T-helper 2 cell treated with Interferon-gamma antibody and Interleukin-4, amounts not matched to agents 5 μg/mL and 100 μg/mL, for 36 hours (primary cell): ENCODE results near the gene HOXA6.

ENCODE experiments used
- DNase-seq: peaks from one replicate; pipeline ENCODE4 v3.0.0; 2021; ENCODE audit warnings: low spot score
- H3K27ac Mint-ChIP-seq: one replicate; pipeline ENCODE4 v1.8.0; 2021; ENCODE audit warnings: mild to moderate bottlenecking, mixed read lengths
- H3K27me3 Mint-ChIP-seq: one replicate; pipeline ENCODE4 v1.8.0; 2021; ENCODE audit warnings: low read depth, mixed read lengths
- H3K36me3 Mint-ChIP-seq: one replicate; pipeline ENCODE4 v1.8.0; 2021; ENCODE audit warnings: low read depth, mixed read lengths
- H3K4me1 Mint-ChIP-seq: one replicate; pipeline ENCODE4 v1.8.0; 2021; ENCODE audit warnings: low read depth, mixed read lengths
- H3K4me3 Mint-ChIP-seq: one replicate; pipeline ENCODE4 v1.8.0; 2022; ENCODE audit warnings: mild to moderate bottlenecking, moderate library complexity, mixed read lengths
- H3K9me3 Mint-ChIP-seq: one replicate; pipeline ENCODE4 v1.8.0; 2021; ENCODE audit warnings: mixed read lengths

HOXA6 gene

GRCh38 chr7:27164045-27164366 lies 16.4 kb upstream of the HOXA6 start:
- peaks cover 3% of the 10 kb centered on the region for H3K4me1 Mint-ChIP-seq
- peaks cover 2% of the 10 kb centered on the region for H3K36me3 Mint-ChIP-seq
- DNase-seq, result no peak
- no peaks in the 10 kb centered on the region for H3K9me3 Mint-ChIP-seq
- no peak overlapping the region for H3K27ac Mint-ChIP-seq
- H3K27me3 Mint-ChIP-seq, result peaks cover 85% of the 10 kb centered on the region
- H3K4me3 Mint-ChIP-seq, result no peak overlapping the region

- H3K4me1 Mint-ChIP-seq, result peaks cover under 1% of the 10 kb centered on the region
- no peak overlapping the region for H3K27ac Mint-ChIP-seq
- no peak overlapping the region for H3K4me3 Mint-ChIP-seq
- no peaks in the 10 kb centered on the region for H3K9me3 Mint-ChIP-seq
- no peaks in the 10 kb centered on the region for H3K36me3 Mint-ChIP-seq
- peaks cover 85% of the 10 kb centered on the region for H3K27me3 Mint-ChIP-seq
- DNase-seq, result no peak
These were observed 15.9 kb upstream of the HOXA6 start for GRCh38 chr7:27163288-27164044.

DNA sequence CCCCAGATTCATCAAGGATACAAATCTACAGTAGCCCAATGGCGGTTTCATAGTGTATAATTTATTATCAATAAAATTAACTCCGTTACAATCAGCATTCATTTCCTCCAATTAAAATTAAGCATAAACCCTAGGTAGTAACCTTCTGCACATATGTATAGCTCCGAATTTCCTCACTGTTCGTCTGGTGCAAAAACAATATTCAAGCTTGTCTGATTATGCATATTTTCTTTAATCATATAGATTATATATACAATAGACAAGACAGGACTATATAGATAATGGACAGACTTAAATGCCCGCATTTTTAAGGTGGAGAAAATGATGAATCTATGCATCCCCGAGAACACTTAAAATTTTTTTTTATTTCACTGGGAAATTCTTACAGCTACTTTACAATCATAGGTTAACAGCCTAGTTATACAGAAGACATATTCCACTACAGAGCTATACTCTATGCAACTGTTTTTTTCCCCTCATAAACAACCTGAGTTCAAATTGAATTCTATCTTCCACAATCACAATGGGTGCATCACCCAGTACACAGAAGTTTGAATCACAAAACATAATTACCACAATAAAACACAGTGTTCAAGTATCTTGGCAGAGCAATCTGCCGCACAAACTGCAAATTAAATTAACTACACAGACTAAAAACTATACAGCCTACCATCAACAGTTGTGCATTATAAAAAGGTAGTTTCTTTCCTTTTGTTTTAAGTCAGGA lies 15.2 kb upstream of the HOXA6 start:
- peaks cover 3% of the 10 kb centered on the region for H3K4me1 Mint-ChIP-seq
- H3K36me3 Mint-ChIP-seq, result no peaks in the 10 kb centered on the region
- no peak overlapping the region for H3K4me3 Mint-ChIP-seq
- peaks cover 85% of the 10 kb centered on the region for H3K27me3 Mint-ChIP-seq
- H3K9me3 Mint-ChIP-seq, result no peaks in the 10 kb centered on the region
- DNase-seq, result no peak
- H3K27ac Mint-ChIP-seq, result no peak overlapping the region

GRCh38 chr7:27161721-27162560 lies 14.4 kb upstream of the HOXA6 start:
- Mint-ChIP-seq H3K27ac (no peak overlapping the region), H3K9me3 (no peaks in the 10 kb centered on the region), H3K4me3 (no peak overlapping the region), H3K36me3 (no peaks in the 10 kb centered on the region), H3K27me3 (peaks cover 85% of the 10 kb centered on the region), H3K4me1 (peaks cover 4% of the 10 kb centered on the region)
- no peak for DNase-seq

DNA sequence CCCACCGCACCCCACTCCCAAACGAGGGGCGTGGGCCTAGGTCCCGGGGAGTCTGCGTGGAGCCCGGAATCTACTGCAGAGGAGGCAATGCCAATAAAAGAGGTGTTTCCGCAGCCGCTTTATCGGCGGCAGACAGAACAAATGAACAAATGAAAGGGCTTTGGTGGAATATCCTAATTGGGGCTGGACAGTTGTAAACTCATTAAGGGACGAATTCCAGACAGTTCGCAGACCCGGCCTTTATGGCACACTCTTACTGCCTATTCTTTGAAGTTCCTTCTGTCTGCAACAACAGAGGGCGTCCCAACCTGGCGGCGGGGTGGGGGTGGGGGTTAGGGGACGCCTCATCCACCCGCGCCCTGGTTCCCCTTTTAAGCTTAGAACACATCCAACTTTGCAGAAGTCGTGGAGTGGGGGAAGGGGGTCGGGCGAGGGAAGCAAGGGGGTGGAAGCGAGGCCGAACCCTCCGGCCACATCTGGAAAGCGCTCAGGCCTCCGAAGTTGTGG lies 13.7 kb upstream of the HOXA6 start:
- Mint-ChIP-seq H3K4me1 (peaks cover 4% of the 10 kb centered on the region), H3K36me3 (no peaks in the 10 kb centered on the region), H3K4me3 (peak overlapping the region; percentile 73), H3K27me3 (peaks cover 84% of the 10 kb centered on the region), H3K27ac (no peak overlapping the region), H3K9me3 (no peaks in the 10 kb centered on the region)
- no peak for DNase-seq

DNA sequence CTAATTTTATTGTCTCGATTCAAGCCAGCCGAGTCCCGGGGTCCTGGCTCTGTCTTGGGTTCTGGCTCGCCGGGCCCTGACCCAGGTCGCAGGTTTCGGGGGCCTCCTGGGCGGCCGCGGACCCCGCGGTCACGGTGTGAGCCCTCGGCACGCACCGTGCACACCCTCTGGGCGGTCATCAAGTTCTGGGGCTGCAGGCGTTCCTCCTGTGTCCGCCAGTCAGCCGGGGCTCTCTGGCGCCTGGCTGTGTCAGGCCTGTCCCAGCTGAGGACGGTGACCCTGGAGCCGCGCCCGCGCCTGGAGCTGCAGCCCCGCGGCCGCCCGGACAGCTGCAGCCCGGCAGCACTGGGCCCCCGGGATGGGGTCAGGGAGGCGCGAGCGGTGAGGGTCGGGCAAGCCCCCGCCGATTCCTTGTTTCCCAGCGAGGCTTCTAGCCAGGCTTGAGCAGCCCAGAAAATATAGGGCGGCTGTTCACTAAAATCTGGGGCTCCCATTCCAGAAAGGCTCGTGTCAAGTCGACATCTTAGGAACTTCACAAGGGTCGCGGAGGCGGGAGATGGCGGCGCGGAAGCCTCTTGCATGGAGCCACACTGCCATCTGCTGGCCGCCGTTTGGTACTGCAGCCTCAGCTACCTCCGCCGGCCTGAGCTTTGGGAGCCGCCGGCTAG lies 13.1 kb upstream of the HOXA6 start:
- H3K27ac Mint-ChIP-seq, result no peak overlapping the region
- peaks cover 4% of the 10 kb centered on the region for H3K4me1 Mint-ChIP-seq
- peaks cover 83% of the 10 kb centered on the region for H3K27me3 Mint-ChIP-seq
- no peaks in the 10 kb centered on the region for H3K9me3 Mint-ChIP-seq
- H3K4me3 Mint-ChIP-seq, result peak overlapping the region; percentile 73
- peak; percentile 66 for DNase-seq
- no peaks in the 10 kb centered on the region for H3K36me3 Mint-ChIP-seq

DNA sequence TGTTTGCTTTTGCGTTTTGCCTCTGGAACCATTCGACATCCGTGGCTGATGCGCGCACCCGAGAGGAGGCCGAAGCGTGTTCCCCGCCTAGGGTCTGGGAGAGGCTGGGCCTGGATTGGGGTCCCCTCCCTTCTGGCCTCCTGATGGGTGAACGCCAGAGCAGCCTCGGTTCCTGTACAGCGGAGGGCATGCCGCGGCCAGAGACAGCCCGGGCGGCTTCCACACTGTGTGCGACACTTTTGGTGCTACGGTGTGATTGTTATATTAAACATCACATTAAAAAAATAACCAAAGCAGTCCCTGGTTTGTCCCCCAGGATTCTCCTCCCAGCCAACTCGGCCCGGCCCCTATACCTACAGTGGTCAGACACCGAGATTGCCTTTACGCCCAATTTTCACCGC lies 12.6 kb upstream of the HOXA6 start:
- Mint-ChIP-seq H3K4me3 (peak overlapping the region; percentile 51), H3K27ac (no peak overlapping the region), H3K36me3 (no peaks in the 10 kb centered on the region), H3K27me3 (peaks cover 84% of the 10 kb centered on the region), H3K9me3 (no peaks in the 10 kb centered on the region), H3K4me1 (peaks cover 7% of the 10 kb centered on the region)
- no peak for DNase-seq

DNA sequence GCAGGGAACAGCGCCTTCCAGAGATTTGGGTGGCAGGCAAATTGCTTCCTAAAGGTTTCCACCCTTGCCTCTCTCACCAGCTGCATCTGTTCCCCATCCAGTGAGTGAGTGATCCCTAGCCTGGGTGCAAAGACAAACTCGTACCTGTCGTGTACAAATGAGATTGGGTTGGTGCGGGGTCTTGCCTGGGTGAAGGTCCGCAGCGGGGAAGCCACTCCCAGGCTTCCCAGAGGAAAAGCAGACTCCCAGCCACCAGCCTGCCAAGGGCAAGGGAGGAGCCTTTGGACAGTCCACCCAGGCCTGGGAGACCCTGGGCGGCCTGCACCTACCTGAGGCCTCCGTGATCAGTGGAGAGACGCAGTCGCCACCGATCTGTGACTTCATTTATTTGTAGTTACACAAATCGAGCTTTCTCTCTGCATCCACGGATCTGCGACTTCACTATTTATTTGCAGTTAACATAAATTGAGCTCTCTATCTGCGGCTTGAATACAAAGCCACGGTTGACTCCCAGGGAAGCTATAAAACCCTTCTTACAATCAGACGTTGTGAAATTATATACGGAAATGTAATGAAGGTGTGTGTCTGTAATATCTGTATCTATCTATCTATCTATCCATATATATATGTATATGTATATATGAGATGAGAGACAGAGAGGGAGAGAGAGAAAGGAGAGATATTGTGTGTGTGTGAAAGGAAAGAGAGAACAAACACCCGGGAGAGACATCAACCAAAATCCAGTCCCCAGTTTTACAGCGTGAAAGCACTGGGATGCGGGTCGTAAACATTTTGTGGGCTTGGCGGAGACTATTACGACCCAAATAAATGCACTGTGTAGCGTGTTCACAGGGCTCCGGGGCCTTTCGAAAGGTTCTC lies 11.9 kb upstream of the HOXA6 start:
- H3K36me3 Mint-ChIP-seq, result no peaks in the 10 kb centered on the region
- no peak overlapping the region for H3K27ac Mint-ChIP-seq
- DNase-seq, result no peak
- H3K4me1 Mint-ChIP-seq, result peaks cover 12% of the 10 kb centered on the region
- no peaks in the 10 kb centered on the region for H3K9me3 Mint-ChIP-seq
- H3K4me3 Mint-ChIP-seq, result peak overlapping the region; percentile 21
- H3K27me3 Mint-ChIP-seq, result peaks cover 86% of the 10 kb centered on the region

GRCh38 chr7:27158436-27159265 lies 11.1 kb upstream of the HOXA6 start:
- peaks cover 13% of the 10 kb centered on the region for H3K4me1 Mint-ChIP-seq

GRCh38 chr7:27157702-27158431 lies 10.3 kb upstream of the HOXA6 start:
- peak overlapping the region; percentile 22 for H3K4me3 Mint-ChIP-seq
- no peaks in the 10 kb centered on the region for H3K9me3 Mint-ChIP-seq
- DNase-seq, result no peak
- H3K27ac Mint-ChIP-seq, result peak overlapping the region; percentile 76
- H3K27me3 Mint-ChIP-seq, result peaks cover 85% of the 10 kb centered on the region
- peaks cover 13% of the 10 kb centered on the region for H3K4me1 Mint-ChIP-seq
- H3K36me3 Mint-ChIP-seq, result no peaks in the 10 kb centered on the region

More at GRCh38 chr7:27158436-27159265, 11.1 kb upstream of the HOXA6 start:
- no peaks in the 10 kb centered on the region for H3K9me3 Mint-ChIP-seq
- peaks cover 86% of the 10 kb centered on the region for H3K27me3 Mint-ChIP-seq
- DNase-seq, result no peak
- H3K27ac Mint-ChIP-seq, result peak overlapping the region; percentile 76
- H3K4me3 Mint-ChIP-seq, result peak overlapping the region; percentile 22
- no peaks in the 10 kb centered on the region for H3K36me3 Mint-ChIP-seq

DNA sequence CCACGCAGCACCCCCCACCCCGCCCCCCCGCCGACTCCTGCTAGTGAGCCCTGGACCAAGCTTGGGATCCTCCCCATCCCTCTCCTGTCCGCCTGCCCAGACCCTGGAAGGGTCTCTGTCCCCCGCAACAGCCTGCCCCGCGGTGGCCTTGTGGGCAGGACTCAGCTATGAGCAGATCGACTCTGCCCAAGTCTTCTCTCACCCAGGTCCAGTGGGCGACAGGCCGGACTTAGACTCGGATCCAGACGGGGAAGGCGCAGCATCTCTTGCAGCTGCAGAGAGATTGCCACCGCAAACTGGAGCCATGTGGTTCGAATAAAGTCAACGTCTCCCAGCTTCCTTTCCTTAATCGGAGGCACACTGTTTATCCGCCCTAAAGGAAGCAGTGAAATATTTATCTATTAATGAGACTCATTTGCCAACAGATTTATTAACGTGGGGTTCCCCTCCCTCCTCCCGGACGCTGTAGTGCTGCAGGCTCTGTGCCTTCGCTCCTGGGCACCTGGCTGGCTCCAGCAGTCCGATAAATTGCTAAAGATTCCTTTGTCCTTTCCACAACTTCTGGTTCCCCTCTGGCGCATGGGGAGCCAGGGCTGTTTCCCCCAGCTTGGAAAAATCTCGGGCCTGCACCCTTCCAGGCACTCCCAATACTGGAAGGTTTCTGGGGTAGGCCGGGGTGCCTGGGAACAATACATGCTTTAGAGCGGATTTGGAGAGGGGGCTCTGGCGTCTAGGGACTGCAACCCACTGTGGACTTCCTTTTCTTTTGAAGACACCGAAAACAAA lies 9.5 kb upstream of the HOXA6 start:
- peaks cover 84% of the 10 kb centered on the region for H3K27me3 Mint-ChIP-seq
- H3K4me3 Mint-ChIP-seq, result peak overlapping the region; percentile 18
- H3K9me3 Mint-ChIP-seq, result no peaks in the 10 kb centered on the region
- H3K4me1 Mint-ChIP-seq, result peaks cover 13% of the 10 kb centered on the region
- H3K27ac Mint-ChIP-seq, result peak overlapping the region; percentile 49
- no peaks in the 10 kb centered on the region for H3K36me3 Mint-ChIP-seq
- DNase-seq, result no peak
